MCF 10A (cell line): Measurements from ENCODE around the gene ADM. TPM values are rescaled to one million over a fixed set of nuclear protein-coding genes. Genes with fewer than 3 reads are reported as not detected.

Source experiments
- BruUV-seq: library from RNA; stranded (reverse); fragments of 400-500 nt; replicated peaks from 2 replicates; lab custom pipeline; 2021; lab: Mats Ljungman, UMichigan
- CTCF ChIA-PET: fragments of 300-600 bp; sonication (Branson Sonifier 250); formaldehyde crosslinking; extraction: SDS; loops from one replicate; lab custom pipeline; 2021; ENCODE audit warnings: antibody characterized with exemption, inconsistent platforms; lab: Yijun Ruan, JAX
- POLR2A ChIA-PET: fragments of 300-600, 350-650 bp; sonication (Branson Sonifier 250); formaldehyde crosslinking; extraction: SDS; loops from one replicate; lab custom pipeline; 2020; ENCODE audit warnings: antibody characterized with exemption, inconsistent platforms; lab: Yijun Ruan, JAX
- DNase-seq: peaks from one replicate; pipeline ENCODE4 v3.0.0-alpha.2; 2018; ENCODE audit not compliant: unreplicated experiment
- H3K27ac Mint-ChIP-seq: one replicate; pipeline ENCODE4 v1.8.0; 2022; ENCODE audit warnings: mild to moderate bottlenecking, low read depth, mixed read lengths; ENCODE audit not compliant: unreplicated experiment
- H3K27me3 Mint-ChIP-seq: one replicate; pipeline ENCODE4 v1.8.0; 2022; ENCODE audit warnings: mixed read lengths; ENCODE audit not compliant: insufficient read depth, unreplicated experiment
- H3K36me3 Mint-ChIP-seq: one replicate; pipeline ENCODE4 v1.8.0; 2022; ENCODE audit warnings: mild to moderate bottlenecking, moderate library complexity, mixed read lengths; ENCODE audit not compliant: insufficient read depth, unreplicated experiment
- H3K4me1 Mint-ChIP-seq: one replicate; pipeline ENCODE4 v1.8.0; 2022; ENCODE audit warnings: mixed read lengths; ENCODE audit not compliant: insufficient read depth, unreplicated experiment
- H3K4me3 Mint-ChIP-seq: one replicate; pipeline ENCODE4 v1.8.0; 2022; ENCODE audit warnings: mild to moderate bottlenecking, moderate library complexity, mixed read lengths; ENCODE audit not compliant: unreplicated experiment
- H3K9me3 Mint-ChIP-seq: one replicate; pipeline ENCODE4 v1.8.0; 2022; ENCODE audit warnings: mixed read lengths; ENCODE audit not compliant: unreplicated experiment
- intact Hi-C: fragments of 100-400 bp; cut with micrococcal nuclease; formaldehyde crosslinking; loops from 2 replicates; pipeline ENCODE4 v1.14.1; 2022
- total RNA-seq: library from RNA; stranded (reverse); gene quantifications from 2 replicates; pipeline ENCODE4 v1.2.3, GENCODE V29; 2022
- TF ChIP-seq, protein P1 (sequence below): fragments of 200-600 bp; IDR thresholded peaks from one replicate; pipeline ENCODE4 v1.8.0; 2022; ENCODE audit warnings: antibody characterized with exemption, mild to moderate bottlenecking; ENCODE audit not compliant: unreplicated experiment

The ADM gene
- total RNA-seq, 1 experiment from 2014 or later: 8.7 TPM

DNA sequence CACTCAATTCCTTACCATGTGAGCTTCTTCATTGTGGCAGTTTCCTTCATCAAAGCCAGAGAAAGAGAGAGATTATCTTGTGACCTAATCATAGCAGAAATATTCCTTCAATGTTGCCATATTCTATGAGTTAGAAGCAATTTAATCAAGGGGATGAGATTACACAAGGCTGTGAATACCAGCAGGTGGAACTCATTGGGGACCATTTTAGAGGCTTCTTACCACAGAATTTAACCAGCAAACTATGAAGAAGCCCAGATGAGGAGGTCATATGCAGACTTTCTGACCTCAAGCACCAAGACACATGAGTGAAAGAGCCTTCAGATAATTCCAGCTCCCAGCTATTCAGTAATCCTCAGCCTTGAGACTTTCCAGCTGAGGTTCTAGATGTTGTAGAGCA lies 51.3 kb downstream of the ADM start:
- POLR2A ChIA-PET: interaction anchor here (1.7 kb wide), 1 partner anchor 10 kb away, joined by 8 read pairs; no protein-coding TSS in a partner anchor
- H3K27ac Mint-ChIP-seq: peak overlapping the region; percentile 76
- H3K36me3 Mint-ChIP-seq: no peaks in the 10 kb centered on the region
- peaks cover 21% of the 10 kb centered on the region for H3K4me1 Mint-ChIP-seq
- TF ChIP-seq, protein P1, sequence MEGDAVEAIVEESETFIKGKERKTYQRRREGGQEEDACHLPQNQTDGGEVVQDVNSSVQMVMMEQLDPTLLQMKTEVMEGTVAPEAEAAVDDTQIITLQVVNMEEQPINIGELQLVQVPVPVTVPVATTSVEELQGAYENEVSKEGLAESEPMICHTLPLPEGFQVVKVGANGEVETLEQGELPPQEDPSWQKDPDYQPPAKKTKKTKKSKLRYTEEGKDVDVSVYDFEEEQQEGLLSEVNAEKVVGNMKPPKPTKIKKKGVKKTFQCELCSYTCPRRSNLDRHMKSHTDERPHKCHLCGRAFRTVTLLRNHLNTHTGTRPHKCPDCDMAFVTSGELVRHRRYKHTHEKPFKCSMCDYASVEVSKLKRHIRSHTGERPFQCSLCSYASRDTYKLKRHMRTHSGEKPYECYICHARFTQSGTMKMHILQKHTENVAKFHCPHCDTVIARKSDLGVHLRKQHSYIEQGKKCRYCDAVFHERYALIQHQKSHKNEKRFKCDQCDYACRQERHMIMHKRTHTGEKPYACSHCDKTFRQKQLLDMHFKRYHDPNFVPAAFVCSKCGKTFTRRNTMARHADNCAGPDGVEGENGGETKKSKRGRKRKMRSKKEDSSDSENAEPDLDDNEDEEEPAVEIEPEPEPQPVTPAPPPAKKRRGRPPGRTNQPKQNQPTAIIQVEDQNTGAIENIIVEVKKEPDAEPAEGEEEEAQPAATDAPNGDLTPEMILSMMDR: no peak
- no TSS peak for BruUV-seq
- no peak for DNase-seq
- H3K9me3 Mint-ChIP-seq: no peaks in the 10 kb centered on the region
- H3K27me3 Mint-ChIP-seq: no peaks in the 10 kb centered on the region
- intact Hi-C loops: no loop called here
- H3K4me3 Mint-ChIP-seq: no peak overlapping the region
- CTCF ChIA-PET: interaction anchor here (0.5 to 1.7 kb wide), 3 partner anchors 10 to 291 kb away, joined by 3 to 7 read pairs (median 3); no protein-coding TSS in a partner anchor

Other genes with a start within 250 kb of the ADM start
- 28.3 and 28.7 TPM in 2 replicates for gene SBF2, start 10.9 kb upstream of the ADM start, total RNA-seq
- gene AMPD3, start 150.2 kb downstream of the ADM start, total RNA-seq: 5.0 and 5.4 TPM in 2 replicates
- gene RNF141, start 236.1 kb downstream of the ADM start, total RNA-seq: 28.4 and 41.8 TPM in 2 replicates